K562 (cell line): ENCODE data around the gene ADAMTS20. TPM values are rescaled to one million over a fixed set of nuclear protein-coding genes. Genes with fewer than 3 reads are reported as not detected.
"Not testable (repeated sequence)": the region's sequence is repeated elsewhere in the genome, so short reads cannot be mapped to it uniquely, and the experiment has no call there.

ENCODE experiments used
- ATAC-seq: fragments of 200-7000 bp; cut with Tn5 transposase; 3 replicates; pipeline ENCODE4 v1.9.1; 2020; ENCODE audit warnings: moderate library complexity
- BruUV-seq: library from RNA; stranded (reverse); fragments of 400-500 nt; replicated peaks from 2 replicates; lab custom pipeline; 2021; lab: Mats Ljungman, UMichigan
- CTCF ChIA-PET: fragments of 300-600 bp; formaldehyde crosslinking; extraction: SDS; loops from one replicate; lab custom pipeline; 2021; ENCODE audit warnings: low intra/inter-chr PET ratio; lab: Yijun Ruan, JAX
- POLR2A ChIA-PET: fragments of 300-600, 350-650 bp; sonication (Branson Sonifier 250); formaldehyde crosslinking; extraction: SDS; loops from one replicate; lab custom pipeline; 2021; ENCODE audit warnings: antibody characterized with exemption, inconsistent platforms; lab: Yijun Ruan, JAX
- DNase-seq, 4 experiments: peaks; one replicate each; pipeline versions ENCODE4 v3.0.0 to v3.0.0-alpha.2; 2011 to 2018; ENCODE audit warnings: low spot score in 3 of 4, mixed read lengths in 3 of 4; ENCODE audit errors: extremely low read depth in 1 of 4
- FAIRE-seq: peaks from 2 replicates; lab custom pipeline; 2011; peaks lifted over from hg19 to GRCh38; lab: Jason Lieb, UNC
- H2AFZ ChIP-seq: 2 replicates; pipeline ENCODE4 v1.6.0; 2011; ENCODE audit warnings: low read depth, low read length, control low read depth, inconsistent platforms
- H3K27ac ChIP-seq: fragments of 200-600 bp; 3 replicates; pipeline ENCODE4 v1.8.0; 2011; ENCODE audit warnings: low read depth, mild to moderate bottlenecking, control low read depth, inconsistent platforms, low read length, moderate library complexity, mixed read lengths; ENCODE audit errors: extremely low read depth
- H3K27me3 ChIP-seq, 2 experiments: fragments of 300-600 bp in 1 of 2; 2 replicates in 1 of 2; 3 replicates in 1 of 2; pipeline versions ENCODE4 v1.6.0 to v1.8.0; 2011; ENCODE audit warnings: inconsistent platforms in 2 of 2, low read length in 2 of 2, mild to moderate bottlenecking in 1 of 2, mixed read lengths in 1 of 2, moderate library complexity in 1 of 2; ENCODE audit not compliant: control insufficient read depth in 2 of 2, insufficient read depth in 2 of 2
- H3K36me3 ChIP-seq: fragments of 300-600 bp; 3 replicates; pipeline ENCODE4 v1.8.0; 2011; ENCODE audit warnings: mild to moderate bottlenecking, low read length, inconsistent platforms; ENCODE audit not compliant: control insufficient read depth, insufficient read depth
- H3K4me1 ChIP-seq, 2 experiments: fragments of 200-600 bp in 1 of 2; replicated peaks in 1 of 2; 2 replicates in 1 of 2; 3 replicates in 1 of 2; pipeline versions ENCODE4 v1.5.1 to v1.8.0; 2011; ENCODE audit warnings: inconsistent platforms in 2 of 2, low read length in 2 of 2, mild to moderate bottlenecking in 1 of 2, mixed read lengths in 1 of 2, moderate library complexity in 1 of 2; ENCODE audit not compliant: control insufficient read depth in 2 of 2, insufficient read depth in 2 of 2
- H3K4me2 ChIP-seq: 2 replicates; pipeline ENCODE4 v1.6.1; 2011; ENCODE audit warnings: low read length, control low read depth, inconsistent platforms, mixed read lengths; ENCODE audit not compliant: insufficient read depth
- H3K4me3 ChIP-seq: fragments of 200-600 bp; sonication (generic), shearing (Covaris generic); 2 replicates; pipeline ENCODE4 v1.5.1; 2016; ENCODE audit warnings: control low read depth, inconsistent platforms
- H3K79me2 ChIP-seq: fragments of 200-600 bp; 3 replicates; pipeline ENCODE4 v1.8.0; 2011; ENCODE audit warnings: low read length, inconsistent platforms; ENCODE audit not compliant: control insufficient read depth, insufficient read depth
- H3K9ac ChIP-seq, 2 experiments: 2 replicates each; pipeline versions ENCODE4 v1.6.0 to v1.6.1; 2011; ENCODE audit warnings: low read depth in 2 of 2, low read length in 2 of 2, control low read depth in 1 of 2, inconsistent platforms in 1 of 2, mild to moderate bottlenecking in 1 of 2, mixed read lengths in 1 of 2; ENCODE audit not compliant: insufficient read depth in 1 of 2
- H3K9me1 ChIP-seq: one replicate; pipeline ENCODE4 v1.6.0; 2011; ENCODE audit warnings: inconsistent platforms, mild to moderate bottlenecking, low read length, moderate library complexity; ENCODE audit not compliant: control insufficient read depth, insufficient read depth
- H3K9me3 ChIP-seq: replicated peaks from 2 replicates; pipeline ENCODE4 v1.5.1; 2011; ENCODE audit warnings: low read depth, low read length, inconsistent platforms; ENCODE audit not compliant: control insufficient read depth, insufficient read depth
- H4K20me1 ChIP-seq: replicated peaks from 2 replicates; pipeline ENCODE4 v1.6.1; 2011; ENCODE audit warnings: low read length, inconsistent platforms, mixed read lengths; ENCODE audit not compliant: control insufficient read depth, insufficient read depth
- CBX3 ChIP-seq, 2 experiments: IDR thresholded peaks; 1 replicate in 1 of 2; 2 replicates in 1 of 2; pipeline ENCODE4 v1.6.1; 2012; ENCODE audit warnings: inconsistent platforms in 2 of 2, low read length in 2 of 2, borderline replicate concordance in 1 of 2, control low read depth in 1 of 2
- CHD1 ChIP-seq: fragments of 200-600 bp; sonication (generic); IDR thresholded peaks from one replicate; pipeline ENCODE4 v1.6.1; 2012; ENCODE audit warnings: mild to moderate bottlenecking, moderate library complexity, low read length, inconsistent platforms
- ETS2 ChIP-seq: IDR thresholded peaks from 2 replicates; pipeline ENCODE4 v1.6.1; 2016; ENCODE audit warnings: borderline replicate concordance, missing genetic modification characterization, mild to moderate bottlenecking, moderate library complexity, missing compliant biosample characterization; ENCODE audit not compliant: poor library complexity, severe bottlenecking
- HNRNPH1 ChIP-seq: fragments of 200-400 bp; formaldehyde crosslinking; optimal IDR thresholded peaks from 2 replicates; pipeline ENCODE3; 2017; ENCODE audit warnings: low read depth, mild to moderate bottlenecking, low read length, moderate library complexity
- KAT8 ChIP-seq: fragments of 450-650 bp; IDR thresholded peaks from 2 replicates; pipeline ENCODE4 v1.6.1; 2016; ENCODE audit warnings: low read depth, mild to moderate bottlenecking
- SIN3B ChIP-seq: fragments of 450-650 bp; IDR thresholded peaks from 2 replicates; pipeline ENCODE4 v1.6.1; 2017; ENCODE audit warnings: low read depth, mild to moderate bottlenecking, moderate library complexity
- SRSF7 ChIP-seq: fragments of 200-400 bp; formaldehyde crosslinking; optimal IDR thresholded peaks from 2 replicates; pipeline ENCODE3; 2017; ENCODE audit warnings: mild to moderate bottlenecking, low read depth, low read length
- ZNF253 ChIP-seq: fragments of 250-450 bp; sonication (Bioruptor Pico); conservative IDR thresholded peaks from 2 replicates; pipeline ENCODE4 v1.6.1; 2021; ENCODE audit warnings: mild to moderate bottlenecking
- ZNF277 ChIP-seq: fragments of 250-450 bp; sonication (Bioruptor Pico); IDR thresholded peaks from 2 replicates; pipeline ENCODE4 v1.8.0; 2022; ENCODE audit warnings: inconsistent platforms, mild to moderate bottlenecking, moderate library complexity, borderline replicate concordance
- WGBS: fragments of 100-300 bp; shearing (Covaris generic); methylation state at CpG from one replicate; pipeline ENCODE4 v1.1.6; 2016; ENCODE audit warnings: low coverage, mixed read lengths; ENCODE audit not compliant: insufficient coverage; ENCODE audit errors: missing lambda C conversion rate; 5-methylcytosine and 5-hydroxymethylcytosine counted together
- in situ Hi-C: fragments of 300-500 bp; cut with MboI; formaldehyde crosslinking; loops from 4 replicates; pipeline ENCODE4 v1.15.0; 2018; ENCODE audit warnings: inconsistent platforms, mixed read lengths
- intact Hi-C: fragments of 100-400 bp; cut with micrococcal nuclease; formaldehyde crosslinking; loops from 2 replicates; pipeline ENCODE4 v1.14.2; 2022
- polyA plus RNA-seq, 8 experiments: library from polyadenylated mRNA; depleted of rRNA in 4 of 8; stranded (reverse) in 5 of 8; unstranded in 3 of 8; fragments of >200 nt; fragmentation: Nextera tagmentation in 2 of 8; fragmentation: Illumina TruSeq in 1 of 8; extraction: Ambion mirVana in 2 of 8; extraction: Trizol in 1 of 8; gene quantifications; 2 replicates each; pipeline versions ENCODE4 v1.2.1 to v1.2.3, GENCODE V29; 2011 to 2014; ENCODE audit warnings: inconsistent platforms in 1 of 8, missing spikeins in 1 of 8
- total RNA-seq, 7 experiments: library from RNA; depleted of rRNA in 6 of 7; stranded (reverse); fragments of >200 nt in 6 of 7; fragmentation: Illumina TruSeq in 2 of 7; extraction: Trizol in 2 of 7; gene quantifications; 2 replicates each; pipeline versions ENCODE4 v1.2.1 to v1.2.3, GENCODE V29; 2011 to 2021; ENCODE audit warnings: low replicate concordance in 1 of 7

ADAMTS20 gene
- total and polyA plus RNA-seq, 9 of the 15 experiments (the other 6 are each of a cell fraction or from before 2014, with no cell fraction given) = 0.01 to 0.84 (median 0.07) TPM; not detected in 2

GRCh38 chr12:43345023-43345422, 207.0 kb downstream of the ADAMTS20 start (continued):
- TF ChIP-seq ZNF253 (CRISPR knock-in tag) (no peak), SIN3B (no peak), KAT8 (no peak), ETS2 (tag) (no peak), SRSF7 (no peak), HNRNPH1 (no peak), ZNF277 (CRISPR knock-in tag) (no peak), CBX3 (IDR thresholded peaks at IDR 0.05; ENCODE audit: borderline replicate concordance in 1 of 2, low read length in 2 of 2) (no peak), CHD1 (no peak)

GRCh38 chr12:43341785-43342313, 210.2 kb downstream of the ADAMTS20 start:
- H3K4me3 ChIP-seq, CTCF ChIA-PET, H3K79me2 ChIP-seq, in situ Hi-C loops, ATAC-seq, H3K9me1 ChIP-seq, H3K27me3 ChIP-seq, H3K9me3 ChIP-seq, BruUV-seq, FAIRE-seq, intact Hi-C loops, DNase-seq, H3K4me1 ChIP-seq, H3K4me2 ChIP-seq, H2AFZ ChIP-seq, H3K9ac ChIP-seq, H3K36me3 ChIP-seq, H3K27ac ChIP-seq, H4K20me1 ChIP-seq, POLR2A ChIA-PET: not testable (repeated sequence)
- 10% methylated on average over 3 of the region's 3 CpGs for WGBS
